Esophagus muscularis mucosa (tissue), 4 donors: ENCODE results near the gene CBFA2T3. TPM values are rescaled to one million over a fixed set of nuclear protein-coding genes. Genes with fewer than 3 reads are reported as not detected.

Experiments
- DNase-seq: peaks from one replicate; pipeline ENCODE4 v3.0.0-alpha.2; 2017; ENCODE audit errors: extremely low spot score
- H3K27ac ChIP-seq, 4 donors: fragments of 200-600 bp; sonication (generic); replicated peaks in 1 of 4; 1 replicate in 3 of 4; 2 replicates in 1 of 4; pipeline ENCODE4 v1.5.1; 2016 to 2019; ENCODE audit warnings: mild to moderate bottlenecking in 1 of 4
- H3K27me3 ChIP-seq, 4 donors: fragments of 200-600 bp; sonication (generic); one replicate each; pipeline versions ENCODE4 v1.5.1 to v1.6.0; 2016 to 2019
- H3K36me3 ChIP-seq, 4 donors: fragments of 200-600 bp; sonication (generic); one replicate each; pipeline ENCODE4 v1.5.1; 2016 to 2019
- H3K4me1 ChIP-seq, 4 donors: fragments of 200-600 bp; sonication (generic); one replicate each; pipeline ENCODE4 v1.5.1; 2016 to 2019
- H3K4me3 ChIP-seq, 4 donors: fragments of 200-600 bp; sonication (generic); 1 replicate in 2 of 4; 2 replicates in 2 of 4; pipeline ENCODE4 v1.5.1; 2016 to 2019; ENCODE audit warnings: mild to moderate bottlenecking in 4 of 4, moderate library complexity in 1 of 4
- H3K9me3 ChIP-seq, 4 donors: fragments of 200-600 bp; sonication (generic); 1 replicate in 3 of 4; 2 replicates in 1 of 4; pipeline ENCODE4 v1.5.1; 2016 to 2019
- EP300 ChIP-seq: sonication (generic); formaldehyde crosslinking; IDR thresholded peaks from one replicate; pipeline ENCODE4 v1.6.1; 2017; ENCODE audit warnings: antibody characterized with exemption
- POLR2A ChIP-seq: fragments of 450-650 bp; IDR thresholded peaks from one replicate; pipeline ENCODE4 v1.6.1; 2017; ENCODE audit warnings: antibody characterized with exemption, moderate library complexity, mild to moderate bottlenecking, low read depth
- POLR2AphosphoS5 ChIP-seq, 2 donors: sonication (generic); formaldehyde crosslinking; IDR thresholded peaks; one replicate each; pipeline ENCODE4 v1.6.1; 2017; ENCODE audit warnings: antibody characterized with exemption in 2 of 2
- WGBS: methylation state at CpG from one replicate; pipeline ENCODE4 v1.1.5; 2018; 5-methylcytosine and 5-hydroxymethylcytosine counted together
- intact Hi-C: fragments of 100-400 bp; cut with DNase I; formaldehyde crosslinking; loops from one replicate; pipeline ENCODE4 v1.15.1; 2023
- total RNA-seq, 4 donors: library from RNA; depleted of rRNA; stranded (reverse); fragments of >200 nt; gene quantifications; one replicate each; pipeline versions ENCODE4 v1.1.0 to v1.2.1, GENCODE V29; 2016
- TF ChIP-seq, protein P1 (sequence below), 3 experiments: fragments of 200-600 bp in 2 of 3; fragments of 450-650 bp in 1 of 3; sonication (generic) in 2 of 3; IDR thresholded peaks; one replicate each; pipeline ENCODE4 v1.5.1; 2017 to 2019; ENCODE audit warnings: antibody characterized with exemption in 3 of 3, mild to moderate bottlenecking in 2 of 3, moderate library complexity in 1 of 3

The CBFA2T3 gene
- total RNA-seq, 4 donors from 2014 or later = 2.0 to 10.4 (median 3.5) TPM

DNA sequence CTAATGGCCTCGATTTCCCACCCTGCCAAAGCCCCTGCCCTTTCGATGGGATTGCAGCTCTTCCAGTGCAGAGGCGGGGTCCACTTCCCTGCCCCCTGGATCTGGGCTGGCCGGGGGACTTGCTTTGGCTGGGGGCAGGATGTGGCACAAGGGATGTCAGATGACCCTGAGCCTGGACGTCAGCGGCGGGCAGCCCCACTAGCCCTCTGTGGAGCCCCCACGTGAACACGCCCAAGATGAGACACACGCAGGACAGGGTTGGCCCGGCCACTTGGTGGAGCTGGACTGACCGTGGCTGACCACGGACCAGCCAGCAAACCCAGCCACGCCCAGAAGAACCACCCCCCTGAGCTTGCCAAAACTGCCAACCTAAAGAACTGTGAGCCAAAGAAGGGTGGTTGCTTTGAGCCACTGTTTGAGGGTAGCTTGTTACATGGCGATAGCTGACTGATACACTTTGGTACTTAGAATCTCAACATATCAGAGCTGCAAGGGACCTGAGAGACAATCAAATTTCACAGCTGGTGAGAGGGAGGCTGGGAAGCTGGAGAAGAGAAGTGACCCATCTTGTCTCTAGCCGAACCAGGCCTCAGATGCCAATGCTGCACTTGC lies 63.9 kb downstream of the CBFA2T3 start:
- 94% methylated on average over 10 of the region's 16 CpGs for WGBS
- Histone ChIP-seq H3K4me1 (peaks cover 8 to 18% (median 11%) of the 10 kb centered on the region in 4 donors), H3K27ac (no peak overlapping the region), H3K9me3 (no peaks in the 10 kb centered on the region), H3K4me3 (no peak overlapping the region), H3K27me3 (peaks cover 0 to 83% (median 0%) of the 10 kb centered on the region in 4 donors), H3K36me3 (no peaks in the 10 kb centered on the region)
- intact Hi-C loops = no loop called here
- TF ChIP-seq POLR2AphosphoS5 (IDR thresholded peaks at IDR 0.05) = no peak
- TF ChIP-seq, protein P1, sequence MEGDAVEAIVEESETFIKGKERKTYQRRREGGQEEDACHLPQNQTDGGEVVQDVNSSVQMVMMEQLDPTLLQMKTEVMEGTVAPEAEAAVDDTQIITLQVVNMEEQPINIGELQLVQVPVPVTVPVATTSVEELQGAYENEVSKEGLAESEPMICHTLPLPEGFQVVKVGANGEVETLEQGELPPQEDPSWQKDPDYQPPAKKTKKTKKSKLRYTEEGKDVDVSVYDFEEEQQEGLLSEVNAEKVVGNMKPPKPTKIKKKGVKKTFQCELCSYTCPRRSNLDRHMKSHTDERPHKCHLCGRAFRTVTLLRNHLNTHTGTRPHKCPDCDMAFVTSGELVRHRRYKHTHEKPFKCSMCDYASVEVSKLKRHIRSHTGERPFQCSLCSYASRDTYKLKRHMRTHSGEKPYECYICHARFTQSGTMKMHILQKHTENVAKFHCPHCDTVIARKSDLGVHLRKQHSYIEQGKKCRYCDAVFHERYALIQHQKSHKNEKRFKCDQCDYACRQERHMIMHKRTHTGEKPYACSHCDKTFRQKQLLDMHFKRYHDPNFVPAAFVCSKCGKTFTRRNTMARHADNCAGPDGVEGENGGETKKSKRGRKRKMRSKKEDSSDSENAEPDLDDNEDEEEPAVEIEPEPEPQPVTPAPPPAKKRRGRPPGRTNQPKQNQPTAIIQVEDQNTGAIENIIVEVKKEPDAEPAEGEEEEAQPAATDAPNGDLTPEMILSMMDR (IDR thresholded peaks at IDR 0.05) = no peak
- no peak for TF ChIP-seq POLR2A
- TF ChIP-seq EP300 = no peak
- no peak for DNase-seq

DNA sequence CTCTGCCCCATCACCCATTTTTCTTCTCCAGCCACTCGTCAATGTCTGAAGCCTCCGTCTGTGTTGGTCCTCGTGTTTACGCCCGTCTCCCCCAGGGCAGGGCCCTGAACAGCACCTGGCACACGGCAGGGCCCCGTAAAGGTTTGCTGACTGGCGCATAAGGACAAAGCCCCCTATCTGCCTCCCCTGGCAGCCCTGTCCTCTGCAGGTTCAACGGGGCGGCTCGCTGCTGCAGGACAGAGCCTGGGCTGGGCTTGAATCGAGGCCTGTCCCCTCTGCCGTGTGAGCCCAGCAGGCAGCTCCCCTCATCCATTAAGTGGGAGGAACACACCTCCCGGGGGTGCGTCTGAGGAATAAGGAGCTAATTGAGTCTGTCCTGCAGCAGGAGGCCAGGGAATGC lies 64.5 kb downstream of the CBFA2T3 start:
- Histone ChIP-seq H3K36me3 (no peaks in the 10 kb centered on the region), H3K9me3 (no peaks in the 10 kb centered on the region), H3K27me3 (peaks cover 0 to 77% (median 0%) of the 10 kb centered on the region in 4 donors), H3K27ac (no peak overlapping the region), H3K4me3 (no peak overlapping the region), H3K4me1 (peaks cover 8 to 18% (median 11%) of the 10 kb centered on the region in 4 donors)
- 84% methylated on average over 15 of the region's 15 CpGs for WGBS
- TF ChIP-seq EP300 (no peak), POLR2AphosphoS5 (IDR thresholded peaks at IDR 0.05) (no peak), POLR2A (no peak)
- TF ChIP-seq, protein P1 (IDR thresholded peaks at IDR 0.05) = no peak
- no peak for DNase-seq
- intact Hi-C loops = no loop called here

DNA sequence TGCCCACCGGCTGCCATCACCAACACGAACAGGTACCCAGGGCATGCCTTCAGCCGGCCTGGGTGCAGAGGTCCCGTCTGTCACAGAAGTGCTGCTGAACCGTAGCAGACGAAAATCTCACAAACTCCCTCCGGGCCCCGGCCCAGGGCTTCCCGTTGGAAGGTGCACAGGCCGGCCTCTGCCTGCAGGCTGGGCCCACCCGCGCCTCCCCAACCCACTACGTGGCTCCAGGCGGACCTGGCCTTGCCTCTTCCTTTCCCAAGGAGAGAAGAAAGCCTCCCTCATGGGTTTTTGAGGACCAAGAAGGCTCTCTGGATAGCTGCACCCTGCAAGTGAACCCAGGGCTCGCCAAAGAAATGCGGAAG lies 65.1 kb downstream of the CBFA2T3 start:
- Histone ChIP-seq H3K4me1 (peaks cover 8 to 18% (median 13%) of the 10 kb centered on the region in 4 donors), H3K27me3 (peaks cover 0 to 76% (median 0%) of the 10 kb centered on the region in 4 donors), H3K27ac (no peak overlapping the region), H3K9me3 (no peaks in the 10 kb centered on the region), H3K4me3 (no peak overlapping the region), H3K36me3 (no peaks in the 10 kb centered on the region)
- TF ChIP-seq POLR2A = no peak
- no peak for TF ChIP-seq POLR2AphosphoS5 (IDR thresholded peaks at IDR 0.05)
- TF ChIP-seq, protein P1 (IDR thresholded peaks at IDR 0.05) = no peak
- TF ChIP-seq EP300 = no peak
- intact Hi-C loops = no loop called here
- DNase-seq = no peak
- WGBS = 92% methylated on average over 7 of the region's 16 CpGs

DNA sequence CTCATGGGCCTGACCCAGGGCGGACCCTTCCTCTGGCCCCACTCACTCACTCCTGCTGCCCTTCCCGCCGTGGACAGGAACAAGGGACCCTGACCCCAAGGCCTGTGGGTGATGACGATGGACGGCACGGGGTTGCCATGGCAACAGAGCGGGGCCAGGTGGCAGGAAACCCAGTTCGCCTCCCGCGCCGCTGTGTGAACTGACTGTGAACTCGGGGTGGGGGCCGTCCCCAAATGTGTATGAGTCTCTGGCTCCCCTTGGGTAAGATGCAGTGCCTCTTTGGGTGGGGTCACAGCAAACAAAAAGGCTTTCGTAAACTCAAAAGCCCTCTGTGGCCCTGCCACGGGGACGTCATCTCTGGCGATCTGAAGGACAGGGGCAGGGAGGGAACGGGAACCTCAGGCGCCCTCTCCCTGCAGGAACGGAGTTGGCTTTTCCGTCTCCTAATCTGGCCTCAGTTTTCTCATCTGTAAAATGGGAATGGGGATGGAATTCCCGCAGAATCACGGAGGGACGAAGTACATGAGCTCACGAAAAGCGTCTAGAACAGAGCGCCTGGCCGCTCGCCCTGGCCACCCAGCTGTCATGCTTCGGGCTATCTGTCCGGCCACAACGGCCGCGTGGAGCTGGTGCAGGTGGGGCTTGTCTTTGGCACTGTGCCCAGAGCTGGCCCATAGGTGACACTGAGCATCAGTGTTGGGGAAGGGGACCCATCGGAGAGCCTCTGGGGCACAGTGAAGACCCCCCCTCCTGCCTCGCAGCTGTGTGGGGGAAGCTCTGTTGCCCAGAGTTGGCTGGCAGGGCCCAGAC lies 65.7 kb downstream of the CBFA2T3 start:
- peaks cover 10 to 18% (median 15%) of the 10 kb centered on the region in 4 donors for H3K4me1 ChIP-seq
- 76% methylated on average over 33 of the region's 36 CpGs for WGBS
- H3K9me3 ChIP-seq = no peaks in the 10 kb centered on the region
- TF ChIP-seq EP300 (no peak), POLR2A (no peak), POLR2AphosphoS5 (IDR thresholded peaks at IDR 0.05) (no peak)
- TF ChIP-seq, protein P1 (IDR thresholded peaks at IDR 0.05) = no peak
- no peak overlapping the region for H3K4me3 ChIP-seq
- peaks cover 0 to 78% (median 0%) of the 10 kb centered on the region in 4 donors for H3K27me3 ChIP-seq
- intact Hi-C loops = no loop called here
- no peaks in the 10 kb centered on the region for H3K36me3 ChIP-seq
- DNase-seq = no peak
- H3K27ac ChIP-seq = no peak overlapping the region
